A673 (cell line): ENCODE results near the gene ATXN10. TPM values are rescaled to one million over a fixed set of nuclear protein-coding genes. Genes with fewer than 3 reads are reported as not detected.
A peak's percentile ranks its signal among the peaks of the same experiment; 100 is the strongest.

ENCODE experiments used
- BruUV-seq: library from RNA; stranded (reverse); fragments of 400-500 nt; replicated peaks from 2 replicates; lab custom pipeline; 2021; lab: Mats Ljungman, UMichigan
- CTCF ChIA-PET: fragments of 300-600 bp; sonication (Branson Sonifier 250); formaldehyde crosslinking; loops from one replicate; lab custom pipeline; 2022; ENCODE audit warnings: antibody characterized with exemption; lab: Charles Lee
- POLR2A ChIA-PET: fragments of 300-600 bp; sonication (Branson Sonifier 250); formaldehyde crosslinking; loops from one replicate; lab custom pipeline; 2022; ENCODE audit warnings: antibody characterized with exemption; ENCODE audit not compliant: low non-redundant PET; lab: Charles Lee
- DNase-seq: peaks from one replicate; pipeline ENCODE4 v3.0.0-alpha.2; 2015; ENCODE audit warnings: low spot score
- H3K27ac ChIP-seq: fragments of 200-600 bp; sonication (generic); 2 replicates; pipeline ENCODE4 v1.5.1; 2016; ENCODE audit warnings: mixed run types, low read depth, mild to moderate bottlenecking, mixed read lengths, antibody characterized with exemption, low read length; ENCODE audit not compliant: poor library complexity, severe bottlenecking
- H3K27me3 ChIP-seq: fragments of 200-600 bp; sonication (generic); replicated peaks from 2 replicates; pipeline ENCODE4 v1.6.1; 2017; ENCODE audit warnings: mixed run types, low read depth, mild to moderate bottlenecking, mixed read lengths, antibody characterized with exemption, low read length; ENCODE audit not compliant: insufficient read depth, poor library complexity
- H3K36me3 ChIP-seq: fragments of 200-600 bp; sonication (generic); 2 replicates; pipeline ENCODE4 v1.6.1; 2016; ENCODE audit warnings: mixed run types, mild to moderate bottlenecking, mixed read lengths, antibody characterized with exemption, low read length; ENCODE audit not compliant: insufficient read depth, poor library complexity, severe bottlenecking
- H3K4me1 ChIP-seq: fragments of 200-600 bp; sonication (generic); 2 replicates; pipeline ENCODE4 v1.6.1; 2017; ENCODE audit warnings: mixed run types, mild to moderate bottlenecking, mixed read lengths, antibody characterized with exemption, low read length; ENCODE audit not compliant: insufficient read depth, poor library complexity, severe bottlenecking
- H3K4me3 ChIP-seq: fragments of 200-600 bp; sonication (generic); 2 replicates; pipeline ENCODE4 v1.5.1; 2016; ENCODE audit warnings: low read depth, mixed run types, mild to moderate bottlenecking, mixed read lengths, low read length; ENCODE audit not compliant: poor library complexity, severe bottlenecking
- H3K9me3 ChIP-seq: fragments of 200-600 bp; sonication (generic); 2 replicates; pipeline ENCODE4 v1.6.1; 2016; ENCODE audit warnings: mixed run types, low read depth, mild to moderate bottlenecking, mixed read lengths, antibody characterized with exemption, low read length; ENCODE audit not compliant: poor library complexity, severe bottlenecking
- CTCF ChIP-seq: fragments of 300-800, 200-600 bp; sonication (generic); conservative IDR thresholded peaks from 2 replicates; pipeline ENCODE4 v1.5.1; 2017; ENCODE audit warnings: low read depth, mild to moderate bottlenecking, antibody characterized with exemption, low read length, moderate library complexity, mixed read lengths
- EZH2 ChIP-seq: fragments of 200-600 bp; sonication (generic); IDR thresholded peaks from 2 replicates; pipeline ENCODE4 v1.6.1; 2017; ENCODE audit warnings: borderline replicate concordance, low read depth, mild to moderate bottlenecking, mixed read lengths, antibody characterized with exemption, low read length; ENCODE audit not compliant: poor library complexity, severe bottlenecking
- intact Hi-C: fragments of 100-400 bp; cut with micrococcal nuclease; formaldehyde crosslinking; loops from one replicate; pipeline ENCODE4 v1.10.0; 2022; ENCODE audit not compliant: unreplicated experiment
- total RNA-seq: library from RNA; stranded (reverse); gene quantifications from 2 replicates; pipeline ENCODE4 v1.2.3, GENCODE V29; 2021

ATXN10 gene
- total RNA-seq, 1 experiment from 2014 or later, result 294 TPM

- H3K9me3 ChIP-seq, result no peaks in the 10 kb centered on the region
- H3K27ac ChIP-seq, result peak overlapping the region; percentile 17
- ChIA-PET CTCF (no interaction called here), POLR2A (no interaction called here)
- DNase-seq, result no peak
- intact Hi-C loops, result no loop called here
- no TSS peak for BruUV-seq
- H3K36me3 ChIP-seq, result peaks cover 17% of the 10 kb centered on the region
- H3K4me1 ChIP-seq, result peaks cover 20% of the 10 kb centered on the region
- no peak overlapping the region for H3K4me3 ChIP-seq
- TF ChIP-seq EZH2, result no peak
- TF ChIP-seq CTCF, result no peak
- H3K27me3 ChIP-seq, result no peaks in the 10 kb centered on the region
Observed at GRCh38 chr22:45688600-45689080, 17.0 kb downstream of the ATXN10 start.

GRCh38 chr22:45689211-45689610 lies 17.6 kb downstream of the ATXN10 start:
- no peak overlapping the region for H3K4me3 ChIP-seq
- ChIA-PET POLR2A (no interaction called here), CTCF (no interaction called here)
- H3K27ac ChIP-seq, result peak overlapping the region; percentile 17
- peaks cover 14% of the 10 kb centered on the region for H3K4me1 ChIP-seq
- intact Hi-C loops, result no loop called here
- no peaks in the 10 kb centered on the region for H3K27me3 ChIP-seq
- DNase-seq, result no peak
- H3K9me3 ChIP-seq, result no peaks in the 10 kb centered on the region
- no peak for TF ChIP-seq EZH2
- TF ChIP-seq CTCF, result no peak
- H3K36me3 ChIP-seq, result peaks cover 23% of the 10 kb centered on the region
- BruUV-seq, result no TSS peak

- Histone ChIP-seq H3K36me3 (peaks cover 23% of the 10 kb centered on the region), H3K4me1 (peaks cover 7% of the 10 kb centered on the region), H3K9me3 (no peaks in the 10 kb centered on the region), H3K4me3 (no peak overlapping the region), H3K27me3 (no peaks in the 10 kb centered on the region), H3K27ac (no peak overlapping the region)
- TF ChIP-seq EZH2 (no peak), CTCF (no peak)
- intact Hi-C loops, result no loop called here
- DNase-seq, result no peak
- BruUV-seq, result no TSS peak
- CTCF ChIA-PET, result no interaction called here
- POLR2A ChIA-PET, result no interaction called here
Observed at GRCh38 chr22:45690008-45690407, 18.4 kb downstream of the ATXN10 start.
